Activated CD4-positive, alpha-beta T cell treated with anti-CD3 and anti-CD28 coated beads for 36 hours (primary cell): ENCODE measurements around the gene MCC. TPM values are rescaled to one million over a fixed set of nuclear protein-coding genes. Genes with fewer than 3 reads are reported as not detected.

ENCODE experiments used
- ATAC-seq: fragments of 200-7000 bp; cut with Tn5 transposase; one replicate; pipeline ENCODE4 v1.10.0; 2021; ENCODE audit warnings: mild to moderate bottlenecking, moderate library complexity
- CTCF ChIA-PET: fragments of 350-600 bp; sonication (Branson Sonifier 250); formaldehyde crosslinking; loops from one replicate; lab custom pipeline; 2021; ENCODE audit warnings: antibody characterized with exemption; lab: Charles Lee
- POLR2A ChIA-PET: fragments of 350-600 bp; sonication (Branson Sonifier 250); formaldehyde crosslinking; loops from one replicate; lab custom pipeline; 2021; ENCODE audit warnings: antibody characterized with exemption, inconsistent platforms; lab: Charles Lee
- DNase-seq: peaks from one replicate; pipeline ENCODE4 v3.0.0-alpha.2; 2020
- H3K27ac Mint-ChIP-seq: one replicate; pipeline ENCODE4 v1.8.0; 2021; ENCODE audit warnings: mixed read lengths
- H3K27me3 Mint-ChIP-seq: one replicate; pipeline ENCODE4 v1.8.0; 2021; ENCODE audit warnings: mixed read lengths
- H3K36me3 Mint-ChIP-seq: one replicate; pipeline ENCODE4 v1.8.0; 2021; ENCODE audit warnings: low read depth, mixed read lengths
- H3K4me1 Mint-ChIP-seq: one replicate; pipeline ENCODE4 v1.8.0; 2021; ENCODE audit warnings: mixed read lengths
- H3K4me3 Mint-ChIP-seq: one replicate; pipeline ENCODE4 v1.8.0; 2021; ENCODE audit warnings: mild to moderate bottlenecking, moderate library complexity, mixed read lengths
- H3K9me3 Mint-ChIP-seq: one replicate; pipeline ENCODE4 v1.8.0; 2021; ENCODE audit warnings: low read depth, mixed read lengths
- intact Hi-C, 2 experiments: fragments of 100-400 bp; cut with DNase I in 1 of 2; cut with micrococcal nuclease in 1 of 2; formaldehyde crosslinking; loops; one replicate each; pipeline versions ENCODE4 v1.14.2 to v1.15.1; 2022 to 2024; cut with DNase I, micrococcal nuclease
- total RNA-seq, 2 experiments: library from RNA; stranded (reverse); gene quantifications; one replicate each; pipeline ENCODE4 v1.2.3, GENCODE V29; 2021

Gene MCC
- total RNA-seq, 2 experiments from 2014 or later, result 1.9 to 2.4 TPM

GRCh38 chr5:113068559-113068958 lies 419.7 kb downstream of the MCC start:
- POLR2A ChIA-PET, result no interaction called here
- peaks cover 12% of the 10 kb centered on the region for H3K4me1 Mint-ChIP-seq
- no peaks in the 10 kb centered on the region for H3K36me3 Mint-ChIP-seq
- no peaks in the 10 kb centered on the region for H3K9me3 Mint-ChIP-seq
- intact Hi-C loops, result no loop called here
- CTCF ChIA-PET, result interaction anchor here (1.5 kb wide), 1 partner anchor 27 kb away, joined by 3 read pairs; no protein-coding TSS in a partner anchor
- no peak for ATAC-seq
- no peak overlapping the region for H3K27ac Mint-ChIP-seq
- H3K27me3 Mint-ChIP-seq, result no peaks in the 10 kb centered on the region
- no peak for DNase-seq
- no peak overlapping the region for H3K4me3 Mint-ChIP-seq

- Mint-ChIP-seq H3K36me3 (no peaks in the 10 kb centered on the region), H3K4me3 (no peak overlapping the region), H3K27ac (no peak overlapping the region), H3K27me3 (no peaks in the 10 kb centered on the region), H3K9me3 (no peaks in the 10 kb centered on the region), H3K4me1 (peaks cover 12% of the 10 kb centered on the region)
- DNase-seq (no peak), ATAC-seq (no peak)
- intact Hi-C loops, result no loop called here
- ChIA-PET POLR2A (no interaction called here), CTCF (no interaction called here)
These were observed 420.5 kb downstream of the MCC start for GRCh38 chr5:113067635-113068344.

GRCh38 chr5:113065626-113066025 lies 422.6 kb downstream of the MCC start:
- ChIA-PET POLR2A (no interaction called here), CTCF (interaction anchor here (1.0 kb wide), 1 partner anchor 15 kb away, joined by 3 read pairs; no protein-coding TSS in a partner anchor)
- no peak for DNase-seq
- Mint-ChIP-seq H3K4me1 (peaks cover 24% of the 10 kb centered on the region), H3K36me3 (no peaks in the 10 kb centered on the region), H3K27ac (no peak overlapping the region), H3K4me3 (no peak overlapping the region), H3K27me3 (no peaks in the 10 kb centered on the region), H3K9me3 (no peaks in the 10 kb centered on the region)
- intact Hi-C loops, result no loop called here
- no peak for ATAC-seq

- Mint-ChIP-seq H3K27me3 (no peaks in the 10 kb centered on the region), H3K4me1 (peaks cover 24% of the 10 kb centered on the region), H3K9me3 (no peaks in the 10 kb centered on the region), H3K27ac (no peak overlapping the region), H3K36me3 (no peaks in the 10 kb centered on the region), H3K4me3 (no peak overlapping the region)
- no peak for DNase-seq
- CTCF ChIA-PET, result interaction anchor here (0.7 kb wide), 1 partner anchor 11 kb away, joined by 3 read pairs; no protein-coding TSS in a partner anchor
- ATAC-seq, result no peak
- POLR2A ChIA-PET, result no interaction called here
- intact Hi-C loops, result no loop called here
These were observed 423.4 kb downstream of the MCC start for GRCh38 chr5:113064806-113065205.

DNA sequence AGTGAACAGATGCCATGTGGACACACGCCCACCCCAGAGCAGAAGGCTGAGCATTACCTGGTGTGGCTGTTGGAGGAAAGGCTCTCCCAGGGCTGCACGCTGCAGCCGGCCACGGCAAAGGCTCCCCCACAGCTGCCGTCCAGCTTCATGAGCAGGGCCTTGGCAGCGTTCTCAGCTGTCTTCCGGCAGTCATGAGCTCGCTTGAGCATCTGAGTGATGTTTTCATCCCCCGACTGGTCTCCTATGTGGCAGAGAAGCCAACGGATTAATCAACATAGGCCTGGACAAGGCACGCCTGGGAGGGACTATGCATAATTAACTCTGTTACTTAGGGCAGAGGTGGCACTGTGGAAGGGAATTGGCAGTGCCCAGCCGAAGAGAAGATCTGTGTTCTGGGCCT lies 424.3 kb downstream of the MCC start:
- no peak overlapping the region for H3K4me3 Mint-ChIP-seq
- no peaks in the 10 kb centered on the region for H3K9me3 Mint-ChIP-seq
- no peaks in the 10 kb centered on the region for H3K36me3 Mint-ChIP-seq
- no peaks in the 10 kb centered on the region for H3K27me3 Mint-ChIP-seq
- ATAC-seq (no peak), DNase-seq (no peak)
- peaks cover 30% of the 10 kb centered on the region for H3K4me1 Mint-ChIP-seq
- CTCF ChIA-PET, result interaction anchor here (0.6 to 0.8 kb wide), 5 partner anchors 9 to 218 kb away, joined by 3 read pairs; no protein-coding TSS in a partner anchor
- POLR2A ChIA-PET, result no interaction called here
- intact Hi-C loops, result no loop called here
- H3K27ac Mint-ChIP-seq, result no peak overlapping the region

GRCh38 chr5:113062869-113063508 lies 425.3 kb downstream of the MCC start:
- peak overlapping the region; percentile 53 for H3K27ac Mint-ChIP-seq
- no peak overlapping the region for H3K4me3 Mint-ChIP-seq
- ChIA-PET POLR2A (no interaction called here), CTCF (interaction anchor here (0.7 kb wide), 1 partner anchor 10 kb away, joined by 3 read pairs; no protein-coding TSS in a partner anchor)
- no peak for DNase-seq
- H3K4me1 Mint-ChIP-seq, result peaks cover 33% of the 10 kb centered on the region
- H3K36me3 Mint-ChIP-seq, result no peaks in the 10 kb centered on the region
- intact Hi-C loops, result no loop called here
- peak; percentile 60 for ATAC-seq
- H3K27me3 Mint-ChIP-seq, result no peaks in the 10 kb centered on the region
- no peaks in the 10 kb centered on the region for H3K9me3 Mint-ChIP-seq

DNA sequence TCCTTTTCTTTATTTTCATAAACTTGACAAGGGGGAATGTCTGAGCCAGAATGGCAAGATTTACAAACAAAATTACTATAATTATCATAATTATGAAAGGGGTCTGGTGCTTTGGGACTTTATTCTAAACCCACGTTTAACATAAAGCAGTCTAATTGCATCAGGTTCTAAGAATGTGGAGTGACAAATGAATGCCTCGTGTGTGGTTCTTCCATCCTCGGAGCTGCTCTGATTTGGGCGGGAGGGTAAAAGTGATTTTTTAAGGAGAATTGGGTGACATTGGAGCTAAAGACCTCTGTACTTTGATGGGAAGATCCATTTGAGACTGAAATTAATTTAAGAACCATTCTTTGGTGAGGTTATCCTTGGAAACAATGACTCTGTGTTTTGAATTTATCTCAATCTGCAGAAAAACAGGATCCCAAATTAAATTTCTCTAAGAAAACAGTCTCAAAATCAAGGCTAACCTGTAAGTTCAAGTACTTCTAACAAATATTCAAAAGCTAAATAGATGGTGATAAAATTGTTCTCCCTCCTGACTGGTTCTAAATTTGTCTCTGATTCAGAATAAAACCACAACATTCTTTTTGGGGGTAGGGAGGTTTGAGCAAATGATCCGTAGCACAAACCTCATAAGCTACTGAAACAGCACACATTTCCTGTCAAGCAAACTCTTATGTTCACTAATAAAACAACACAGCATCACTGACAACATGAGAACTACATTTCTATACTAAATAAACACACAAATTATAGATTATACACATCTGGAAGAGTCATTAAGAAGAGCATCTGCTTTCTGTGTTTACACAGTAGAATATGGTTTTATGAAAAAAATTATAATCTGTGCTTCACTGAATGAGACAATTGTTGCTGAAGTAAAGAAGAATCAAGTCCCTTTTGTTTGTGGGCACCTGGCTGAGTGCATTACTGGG lies 426.1 kb downstream of the MCC start:
- POLR2A ChIA-PET, result no interaction called here
- Mint-ChIP-seq H3K27me3 (no peaks in the 10 kb centered on the region), H3K4me3 (no peak overlapping the region), H3K36me3 (no peaks in the 10 kb centered on the region), H3K4me1 (peaks cover 33% of the 10 kb centered on the region), H3K27ac (peak overlapping the region; percentile 20), H3K9me3 (no peaks in the 10 kb centered on the region)
- CTCF ChIA-PET, result interaction anchor here (0.6 to 0.7 kb wide), 2 partner anchors 443 to 518 kb away, joined by 3 read pairs; no protein-coding TSS in a partner anchor
- peak; percentile 77 for ATAC-seq
- DNase-seq, result no peak
- intact Hi-C loops, result no loop called here

GRCh38 chr5:113060408-113061025 lies 427.7 kb downstream of the MCC start:
- intact Hi-C loops, result no loop called here
- POLR2A ChIA-PET, result interaction anchor here (0.7 kb wide), 1 partner anchor 195 kb away, joined by 4 read pairs; no protein-coding TSS in a partner anchor
- no peak for ATAC-seq

DNA sequence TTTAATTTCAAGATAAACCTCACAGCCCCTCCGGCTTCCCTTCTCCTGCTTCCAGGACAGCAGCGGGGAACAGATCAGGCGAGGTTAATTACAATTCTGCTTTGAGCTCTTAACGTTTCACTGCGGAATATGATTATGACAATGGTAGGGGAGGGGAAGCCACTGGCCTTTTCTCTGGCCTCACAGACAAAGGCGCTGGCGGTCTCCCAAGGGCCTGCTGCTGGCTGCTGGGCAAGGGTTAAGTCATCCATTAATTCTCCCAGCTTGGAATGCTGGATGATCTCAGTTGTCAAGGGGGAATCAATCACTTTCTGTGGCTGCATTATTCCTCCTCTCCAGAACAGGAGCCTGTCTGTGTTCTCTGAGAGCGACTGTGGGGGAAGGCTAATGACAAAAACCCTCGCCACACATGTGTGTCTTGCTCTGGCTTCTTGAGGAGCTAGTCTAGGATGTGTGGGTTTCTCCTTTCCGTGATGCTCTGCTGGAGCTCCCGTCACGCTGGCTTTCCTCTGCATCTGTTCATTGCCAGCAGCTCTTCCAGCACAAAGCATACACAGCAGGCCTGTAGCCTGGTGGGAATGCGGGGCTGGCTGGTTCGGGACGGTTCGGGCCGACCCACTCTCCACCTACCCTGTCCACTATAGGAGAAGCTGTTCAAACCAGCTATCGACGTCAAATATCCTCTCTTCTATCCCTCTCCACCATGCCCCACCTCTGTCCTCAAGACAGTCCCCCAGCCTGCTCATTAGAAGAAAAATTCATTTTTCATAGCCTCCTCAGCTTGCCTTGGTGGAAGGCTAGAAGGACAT lies 428.8 kb downstream of the MCC start:
- intact Hi-C loops, result no loop called here
- POLR2A ChIA-PET, result no interaction called here
- H3K4me1 Mint-ChIP-seq, result peaks cover 33% of the 10 kb centered on the region

More at GRCh38 chr5:113060408-113061025, 427.7 kb downstream of the MCC start:
- CTCF ChIA-PET, result interaction anchor here (0.5 to 1.8 kb wide), 2 partner anchors 9 to 332 kb away, joined by 5 to 6 read pairs; no protein-coding TSS in a partner anchor
- no peak overlapping the region for H3K27ac Mint-ChIP-seq
- H3K36me3 Mint-ChIP-seq, result no peaks in the 10 kb centered on the region
- no peaks in the 10 kb centered on the region for H3K9me3 Mint-ChIP-seq
- H3K4me1 Mint-ChIP-seq, result peaks cover 33% of the 10 kb centered on the region
- no peak for DNase-seq
- no peaks in the 10 kb centered on the region for H3K27me3 Mint-ChIP-seq
- no peak overlapping the region for H3K4me3 Mint-ChIP-seq

GRCh38 chr5:113058706-113059226 lies 429.5 kb downstream of the MCC start:
- ChIA-PET CTCF (interaction anchor here (0.5 kb wide), 1 partner anchor 166 kb away, joined by 3 read pairs; no protein-coding TSS in a partner anchor), POLR2A (interaction anchor here (0.5 kb wide), 1 partner anchor 33 kb away, joined by 3 read pairs; no protein-coding TSS in a partner anchor)
- no peak overlapping the region for H3K4me3 Mint-ChIP-seq
- H3K27me3 Mint-ChIP-seq, result no peaks in the 10 kb centered on the region
- H3K36me3 Mint-ChIP-seq, result no peaks in the 10 kb centered on the region
- ATAC-seq, result no peak
- intact Hi-C loops, result no loop called here
- no peaks in the 10 kb centered on the region for H3K9me3 Mint-ChIP-seq
- H3K4me1 Mint-ChIP-seq, result peaks cover 33% of the 10 kb centered on the region
- DNase-seq, result no peak
- H3K27ac Mint-ChIP-seq, result no peak overlapping the region

More for the DNA sequence above, 428.8 kb downstream of the MCC start:
- no peak overlapping the region for H3K27ac Mint-ChIP-seq
- CTCF ChIA-PET, result interaction anchor here (0.5 to 1.8 kb wide), 2 partner anchors 7 to 165 kb away, joined by 3 to 6 read pairs; no protein-coding TSS in a partner anchor
- H3K27me3 Mint-ChIP-seq, result no peaks in the 10 kb centered on the region
- ATAC-seq, result no peak
- no peak overlapping the region for H3K4me3 Mint-ChIP-seq
- no peaks in the 10 kb centered on the region for H3K36me3 Mint-ChIP-seq
- no peaks in the 10 kb centered on the region for H3K9me3 Mint-ChIP-seq
- no peak for DNase-seq
